ENCODE results near the gene MCOLN3. TPM values are rescaled to one million over a fixed set of nuclear protein-coding genes. Genes with fewer than 3 reads are reported as not detected.

The MCOLN3 gene
- total RNA-seq, 4 donors from 2014 or later = 7.0 to 13.4 (median 7.7) TPM

- no peak for TF ChIP-seq CTCF (IDR thresholded peaks at IDR 0.05; ENCODE audit: low read depth)
Measured at GRCh38 chr1:85085417-85085816, 37.1 kb upstream of the MCOLN3 start.

- no peak for TF ChIP-seq CTCF (IDR thresholded peaks at IDR 0.05; ENCODE audit: low read depth)
Measured at GRCh38 chr1:85078903-85079302, 30.6 kb upstream of the MCOLN3 start.

- TF ChIP-seq CTCF (IDR thresholded peaks at IDR 0.05; ENCODE audit: low read depth) = no peak
Measured at GRCh38 chr1:85074365-85074964, 26.2 kb upstream of the MCOLN3 start.

GRCh38 chr1:85070972-85071492, 22.7 kb upstream of the MCOLN3 start:
- no peak for TF ChIP-seq CTCF (IDR thresholded peaks at IDR 0.05; ENCODE audit: low read depth)

- no peak for TF ChIP-seq CTCF (IDR thresholded peaks at IDR 0.05; ENCODE audit: low read depth)
Measured at GRCh38 chr1:85068846-85069245, 20.5 kb upstream of the MCOLN3 start.

- no peak for TF ChIP-seq CTCF (IDR thresholded peaks at IDR 0.05; ENCODE audit: low read depth)
Measured at GRCh38 chr1:85065550-85065949, 17.2 kb upstream of the MCOLN3 start.

- no peak for TF ChIP-seq CTCF (IDR thresholded peaks at IDR 0.05; ENCODE audit: low read depth)
Measured at GRCh38 chr1:85062425-85063026, 14.2 kb upstream of the MCOLN3 start.

All from subcutaneous adipose tissue (tissue), 4 donors.